Endothelial cell of umbilical vein (primary cell): ENCODE data around the gene CYFIP1. TPM values are rescaled to one million over a fixed set of nuclear protein-coding genes. Genes with fewer than 3 reads are reported as not detected.

Source experiments
- BruUV-seq: library from RNA; stranded (reverse); fragments of 400-500 nt; replicated peaks from 2 replicates; lab custom pipeline; 2021; lab: Mats Ljungman, UMichigan
- CTCF ChIA-PET: fragments of 300-600, 350-600 bp; sonication (Branson Sonifier 250); formaldehyde crosslinking; loops from one replicate; lab custom pipeline; 2021; ENCODE audit warnings: antibody characterized with exemption, inconsistent platforms; lab: Charles Lee
- POLR2A ChIA-PET: fragments of 300-600, 350-600 bp; sonication (Branson Sonifier 250); formaldehyde crosslinking; loops from one replicate; lab custom pipeline; 2021; ENCODE audit warnings: antibody characterized with exemption, inconsistent platforms; lab: Charles Lee
- DNase-seq: peaks from one replicate; pipeline ENCODE4 v3.0.0-alpha.2; 2011; ENCODE audit warnings: low read depth, low spot score
- FAIRE-seq: peaks from 2 replicates; lab custom pipeline; 2011; peaks lifted over from hg19 to GRCh38; lab: Jason Lieb, UNC
- H2AFZ ChIP-seq: 2 replicates; pipeline ENCODE4 v1.6.0; 2012; ENCODE audit warnings: low read depth, low read length, control low read depth, inconsistent platforms
- H3K27ac ChIP-seq: 2 replicates; pipeline ENCODE4 v1.5.1; 2011; ENCODE audit warnings: low read depth, mild to moderate bottlenecking, control low read depth, low read length, moderate library complexity; ENCODE audit not compliant: insufficient read depth
- H3K27me3 ChIP-seq, 2 experiments: 2 replicates each; pipeline versions ENCODE4 v1.6.0 to v1.6.1; 2011; ENCODE audit warnings: low read length in 2 of 2, mixed read lengths in 1 of 2; ENCODE audit not compliant: control insufficient read depth in 2 of 2, insufficient read depth in 2 of 2
- H3K36me3 ChIP-seq, 2 experiments: 2 replicates in 1 of 2; 3 replicates in 1 of 2; pipeline ENCODE4 v1.5.1; 2011; ENCODE audit warnings: low read length in 2 of 2, mild to moderate bottlenecking in 1 of 2, moderate library complexity in 1 of 2; ENCODE audit not compliant: control insufficient read depth in 2 of 2, insufficient read depth in 2 of 2; ENCODE audit errors: extremely low read depth in 1 of 2
- H3K4me1 ChIP-seq: 3 replicates; pipeline ENCODE4 v1.5.1; 2011; ENCODE audit warnings: mild to moderate bottlenecking, low read length; ENCODE audit not compliant: control insufficient read depth, insufficient read depth; ENCODE audit errors: extremely low read depth
- H3K4me2 ChIP-seq: 2 replicates; pipeline ENCODE4 v1.6.1; 2011; ENCODE audit warnings: low read length, control low read depth, mixed read lengths; ENCODE audit not compliant: insufficient read depth
- H3K4me3 ChIP-seq, 3 experiments: fragments of 200-600 bp in 1 of 3; sonication (generic), shearing (Covaris generic) in 1 of 3; replicated peaks in 1 of 3; 2 replicates each; pipeline ENCODE4 v1.5.1; 2011 to 2016; ENCODE audit warnings: control low read depth in 3 of 3, low read length in 3 of 3, mild to moderate bottlenecking in 2 of 3, inconsistent platforms in 1 of 3, low read depth in 1 of 3, moderate library complexity in 1 of 3; ENCODE audit not compliant: insufficient read depth in 1 of 3
- H3K79me2 ChIP-seq: 2 replicates; pipeline ENCODE4 v1.6.0; 2012; ENCODE audit warnings: low read length, inconsistent platforms; ENCODE audit not compliant: control insufficient read depth, insufficient read depth
- H3K9ac ChIP-seq: replicated peaks from 2 replicates; pipeline ENCODE3; 2011; ENCODE audit warnings: low read length, control low read depth; ENCODE audit not compliant: insufficient read depth; ENCODE audit errors: extremely low read depth
- H3K9me1 ChIP-seq: replicated peaks from 3 replicates; pipeline ENCODE4 v1.6.0; 2011; ENCODE audit warnings: mild to moderate bottlenecking, low read length; ENCODE audit not compliant: control insufficient read depth, insufficient read depth; ENCODE audit errors: extremely low read depth
- H3K9me3 ChIP-seq: replicated peaks from 2 replicates; pipeline ENCODE4 v1.5.1; 2012; ENCODE audit warnings: low read length, inconsistent platforms; ENCODE audit not compliant: control insufficient read depth, insufficient read depth
- H4K20me1 ChIP-seq: replicated peaks from 2 replicates; pipeline ENCODE3; 2011; ENCODE audit warnings: mild to moderate bottlenecking, low read length; ENCODE audit not compliant: control insufficient read depth, insufficient read depth; ENCODE audit errors: extremely low read depth
- CTCF ChIP-seq, 2 donors: IDR thresholded peaks; 1 replicate in 1 of 2; 2 replicates in 1 of 2; pipeline ENCODE4 v1.5.1; 2011; ENCODE audit warnings: low read length in 2 of 2, mild to moderate bottlenecking in 2 of 2, moderate library complexity in 2 of 2, control low read depth in 1 of 2, inconsistent platforms in 1 of 2, low read depth in 1 of 2; ENCODE audit not compliant: insufficient read depth in 1 of 2; ENCODE audit errors: extremely low read depth in 1 of 2
- EZH2 ChIP-seq: IDR thresholded peaks from 2 replicates; pipeline ENCODE4 v1.6.1; 2012; ENCODE audit warnings: borderline replicate concordance, low read depth, mild to moderate bottlenecking, moderate library complexity, low read length, inconsistent platforms; ENCODE audit not compliant: severe bottlenecking
- FOS ChIP-seq: IDR thresholded peaks from 2 replicates; pipeline ENCODE4 v1.6.1; 2011; ENCODE audit warnings: mild to moderate bottlenecking, low read length, moderate library complexity, borderline replicate concordance; ENCODE audit not compliant: insufficient read depth
- GATA2 ChIP-seq: IDR thresholded peaks from 2 replicates; pipeline ENCODE4 v1.7.0; 2011; ENCODE audit warnings: low read depth, mild to moderate bottlenecking, moderate library complexity, mixed read lengths, low read length; ENCODE audit not compliant: insufficient read length, insufficient read depth
- JUN ChIP-seq: IDR thresholded peaks from 2 replicates; pipeline ENCODE4 v1.6.1; 2011; ENCODE audit warnings: borderline replicate concordance, low read depth; ENCODE audit not compliant: insufficient read length, insufficient read depth
- MYC ChIP-seq: IDR thresholded peaks from one replicate; pipeline ENCODE4 v1.6.1; 2011; ENCODE audit warnings: mild to moderate bottlenecking, low read depth, low read length
- POLR2A ChIP-seq: IDR thresholded peaks from 2 replicates; pipeline ENCODE4 v1.6.1; 2012; ENCODE audit warnings: low read depth, mild to moderate bottlenecking, control low read depth, low read length
- POLR2AphosphoS5 ChIP-seq: IDR thresholded peaks from 2 replicates; pipeline ENCODE4 v1.6.1; 2012; ENCODE audit warnings: low read depth, mild to moderate bottlenecking, control low read depth, low read length, moderate library complexity; ENCODE audit not compliant: insufficient read depth
- dilution Hi-C: fragments of 300-500 bp; cut with MboI; formaldehyde crosslinking; loops from one replicate; pipeline ENCODE4 v1.15.0; 2019; ENCODE audit warnings: low sequenced_read_pairs; ENCODE audit not compliant: extremely low pct_ligation_motif_present
- intact Hi-C: fragments of 100-400 bp; cut with micrococcal nuclease; formaldehyde crosslinking; loops from one replicate; pipeline ENCODE4 v1.10.0; 2022
- polyA plus RNA-seq, 4 experiments: library from polyadenylated mRNA; depleted of rRNA in 3 of 4; stranded (reverse) in 3 of 4; unstranded in 1 of 4; fragments of >200 nt; gene quantifications; 2 replicates each; pipeline versions ENCODE4 v1.2.1 to v1.2.3, GENCODE V29; 2011 to 2012; ENCODE audit warnings: missing spikeins in 1 of 4
- total RNA-seq: library from RNA; stranded (reverse); gene quantifications from 2 replicates; pipeline ENCODE4 v1.2.3, GENCODE V29; 2021
- TF ChIP-seq, protein P1 (sequence below): IDR thresholded peaks from 2 replicates; pipeline ENCODE4 v1.6.1; 2011; ENCODE audit not compliant: insufficient read depth, insufficient read length

CYFIP1 gene
- total and polyA plus RNA-seq, 2 donors (not counting 3 experiments of a cell fraction or from before 2014, with no cell fraction given) = 81.4 to 158 TPM

DNA sequence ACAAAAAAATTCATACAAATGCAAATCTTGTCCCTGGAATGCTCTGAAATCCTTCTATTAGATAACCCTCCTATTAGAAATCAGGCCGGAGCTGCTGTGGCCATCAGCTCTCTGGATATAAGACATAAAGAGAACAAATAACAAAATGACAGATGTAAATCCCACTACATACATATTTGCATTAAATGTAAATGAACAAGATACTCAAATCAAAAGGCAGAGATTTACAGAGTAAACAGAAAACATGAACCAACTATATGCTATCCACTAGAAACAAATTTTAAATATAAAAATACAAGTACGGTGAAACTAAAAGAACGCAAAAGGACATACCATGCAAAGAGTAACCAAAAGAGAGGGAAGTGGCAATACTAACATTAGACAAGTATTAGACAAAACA lies 10.7 kb downstream of the CYFIP1 start:
- no peak overlapping the region for H3K4me3 ChIP-seq
- no TSS peak for BruUV-seq
- peaks cover 91% of the 10 kb centered on the region for H3K79me2 ChIP-seq
- H3K4me2 ChIP-seq = no peak overlapping the region
- no peak overlapping the region for H3K27ac ChIP-seq
- POLR2A ChIA-PET = no interaction called here
- H3K4me1 ChIP-seq = peaks cover 19% of the 10 kb centered on the region
- H4K20me1 ChIP-seq = no peaks in the 10 kb centered on the region
- CTCF ChIA-PET = no interaction called here
- no peaks in the 10 kb centered on the region for H3K9me3 ChIP-seq
- H3K9me1 ChIP-seq = no peaks in the 10 kb centered on the region
- H2AFZ ChIP-seq = no peak overlapping the region
- no peak for FAIRE-seq
- H3K36me3 ChIP-seq = no peaks in the 10 kb centered on the region
- TF ChIP-seq, protein P1, sequence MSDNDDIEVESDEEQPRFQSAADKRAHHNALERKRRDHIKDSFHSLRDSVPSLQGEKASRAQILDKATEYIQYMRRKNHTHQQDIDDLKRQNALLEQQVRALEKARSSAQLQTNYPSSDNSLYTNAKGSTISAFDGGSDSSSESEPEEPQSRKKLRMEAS = no peak
- TF ChIP-seq EZH2 (no peak), FOS (no peak), GATA2 (no peak), POLR2A (no peak), POLR2AphosphoS5 (no peak), MYC (no peak), CTCF (IDR thresholded peaks at IDR 0.05; ENCODE audit: extremely low read depth in 1 of 2, insufficient read depth in 1 of 2, low read depth in 1 of 2, low read length in 2 of 2) (no peak), JUN (no peak)
- dilution Hi-C loops (no loop called here), intact Hi-C loops (no loop called here)
- no peak overlapping the region for H3K9ac ChIP-seq
- no peak for DNase-seq
- no peaks in the 10 kb centered on the region for H3K27me3 ChIP-seq
